Amniotic stem cell (primary cell): Measurements from ENCODE around the gene ALDH1L1.

Source experiments
- DNase-seq: peaks from one replicate; lab custom pipeline; 2025; lab: John Stamatoyannopoulos, UW

ALDH1L1 gene

GRCh38 chr3:126180477-126181397 is at the start of gene ALDH1L1:
TSS of gene ALDH1L1 (minus strand) at chr3:126180586. CDS start at chr3:126160979, 19,607 bp downstream.
- no peak for DNase-seq

DNA sequence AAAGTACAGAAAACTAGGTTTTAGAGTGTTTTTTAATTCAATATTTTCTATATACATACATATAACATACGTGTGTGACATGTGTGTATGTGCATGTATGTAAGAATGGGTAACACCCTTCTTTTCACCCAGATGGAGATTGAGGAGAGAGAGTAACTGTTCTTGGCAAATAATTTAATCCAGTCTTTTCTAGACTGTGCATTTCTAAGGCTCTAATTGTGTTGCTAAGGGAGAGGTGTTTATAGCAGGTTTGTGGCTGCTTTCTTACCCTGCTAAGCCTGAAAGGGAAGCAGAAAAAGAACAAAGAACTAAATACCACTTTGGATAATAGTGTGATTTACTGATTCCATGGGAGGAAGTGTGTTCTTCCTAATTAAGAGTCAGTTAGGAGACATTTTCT is 46.0 kb upstream of the ALDH1L1 start:
- no peak for DNase-seq

- peak; percentile 27 for DNase-seq
Observed at GRCh38 chr3:126216416-126216815, 36.0 kb upstream of the ALDH1L1 start.

DNA sequence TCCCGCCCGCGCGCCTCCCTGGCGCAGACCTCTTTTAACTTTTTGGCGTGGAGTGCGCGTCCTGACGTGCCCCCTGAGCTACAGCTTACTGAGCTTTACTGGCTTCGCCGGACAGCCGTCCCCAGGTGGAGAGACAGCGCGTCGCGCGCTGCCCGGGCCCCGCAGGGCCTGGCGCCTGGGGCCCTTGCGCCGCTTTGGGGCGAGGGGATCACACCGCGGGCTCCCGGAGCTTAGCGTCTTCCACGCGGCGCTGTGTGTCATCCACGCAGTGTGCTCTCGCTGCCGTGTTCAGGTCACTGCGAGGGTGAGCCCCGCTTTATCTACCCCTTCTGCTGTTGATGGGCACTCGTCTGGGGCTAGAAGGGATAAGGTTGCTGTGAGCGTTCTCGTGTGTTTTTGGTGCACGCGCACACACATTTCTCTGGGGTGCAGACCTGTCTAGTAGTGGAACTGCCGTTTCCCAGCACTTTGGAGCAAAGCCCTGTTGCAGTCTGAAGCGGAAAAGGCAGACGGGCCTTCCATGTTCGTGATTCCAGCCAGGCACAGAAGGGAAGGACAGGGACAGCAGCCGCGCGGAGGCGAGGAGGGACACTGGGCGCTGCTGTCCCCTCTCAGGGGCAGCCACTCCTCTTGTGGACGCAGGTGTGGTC is 33.1 kb upstream of the ALDH1L1 start:
- DNase-seq: no peak

DNA sequence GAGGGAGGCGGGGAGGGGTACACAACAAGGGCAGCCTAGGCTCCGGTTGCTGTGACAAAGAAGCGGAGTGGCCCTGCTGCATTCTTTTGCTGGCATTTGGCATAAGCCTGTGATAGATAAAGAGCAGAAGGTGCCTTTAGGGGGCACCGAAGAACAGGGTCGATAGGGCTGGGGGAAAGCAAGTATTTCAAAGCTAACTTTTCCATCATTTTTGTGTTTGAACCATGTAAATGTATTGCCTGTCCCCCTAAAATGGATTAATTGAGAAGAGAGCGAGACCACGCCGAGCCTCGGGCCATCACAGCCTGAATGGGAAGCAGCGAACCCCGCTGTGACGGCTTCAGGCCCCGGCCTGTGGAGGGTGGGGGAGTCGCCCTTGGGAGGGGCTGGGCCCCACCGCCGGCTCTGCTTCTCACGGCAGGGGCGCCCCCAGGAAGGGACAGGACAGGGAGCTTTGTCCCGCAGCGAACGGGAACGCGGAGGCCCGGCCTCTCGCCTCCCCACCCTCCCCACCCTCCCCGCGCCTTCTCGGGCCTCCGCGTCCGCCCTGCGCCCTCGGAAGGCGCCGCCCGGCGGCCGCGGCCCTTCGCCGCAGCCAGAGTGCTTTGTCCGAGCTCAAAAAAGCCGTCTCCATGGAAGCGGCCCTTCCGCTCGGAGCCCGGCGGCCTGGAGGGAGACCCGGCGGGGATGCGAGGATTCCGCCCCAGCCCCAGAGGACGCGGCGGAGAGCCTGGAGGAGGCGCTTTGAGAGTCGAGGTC is 32.4 kb upstream of the ALDH1L1 start:
- DNase-seq: no peak

- no peak for DNase-seq
Observed at GRCh38 chr3:126212250-126212619, 31.8 kb upstream of the ALDH1L1 start.

- DNase-seq: no peak
Observed at GRCh38 chr3:126211569-126211968, 31.2 kb upstream of the ALDH1L1 start.

- DNase-seq: no peak
Observed at GRCh38 chr3:126210606-126211005, 30.2 kb upstream of the ALDH1L1 start.

DNA sequence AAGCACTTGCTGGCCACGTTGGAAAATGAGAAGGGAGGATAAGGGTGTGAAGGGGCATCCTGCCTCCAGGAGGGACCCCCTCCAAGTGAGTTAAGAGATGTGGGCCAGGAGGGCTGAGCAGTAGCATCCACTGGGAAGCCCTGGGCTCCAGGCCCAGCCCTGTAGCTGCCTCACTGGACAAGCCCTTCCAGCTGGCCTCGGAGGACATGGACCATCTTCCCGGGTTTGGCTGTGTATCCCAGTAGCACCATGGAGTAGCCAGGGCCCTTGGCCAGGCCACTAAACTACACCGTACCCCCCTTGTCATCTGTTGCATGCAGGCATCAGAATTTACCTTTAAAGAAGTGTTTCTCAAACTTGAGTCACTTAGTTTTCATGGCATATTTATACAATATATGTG is 29.4 kb upstream of the ALDH1L1 start:
- DNase-seq: no peak

GRCh38 chr3:126208606-126209256 is 28.3 kb upstream of the ALDH1L1 start:
- DNase-seq: peak; percentile 57

DNA sequence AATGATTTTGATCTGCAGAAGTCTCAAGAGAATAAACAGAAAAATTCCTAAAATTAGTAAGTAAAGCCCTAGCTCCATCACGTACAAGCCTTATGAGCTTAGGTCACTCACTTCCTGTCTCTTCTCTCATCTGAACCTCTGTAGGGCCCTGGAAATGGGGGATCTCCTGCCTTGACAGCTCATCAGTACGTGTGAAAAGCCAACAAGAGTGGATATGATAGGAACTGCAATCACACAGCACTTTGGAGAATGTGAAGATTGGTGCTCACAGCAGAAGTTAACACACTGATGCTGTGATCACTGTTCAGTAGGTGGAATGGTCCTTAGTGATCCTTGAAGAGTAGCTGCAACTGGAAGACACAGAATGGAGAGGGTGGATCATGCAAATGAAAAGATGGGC is 27.8 kb upstream of the ALDH1L1 start:
- DNase-seq: no peak

- no peak for DNase-seq
Observed at GRCh38 chr3:126207166-126207565, 26.8 kb upstream of the ALDH1L1 start.

DNA sequence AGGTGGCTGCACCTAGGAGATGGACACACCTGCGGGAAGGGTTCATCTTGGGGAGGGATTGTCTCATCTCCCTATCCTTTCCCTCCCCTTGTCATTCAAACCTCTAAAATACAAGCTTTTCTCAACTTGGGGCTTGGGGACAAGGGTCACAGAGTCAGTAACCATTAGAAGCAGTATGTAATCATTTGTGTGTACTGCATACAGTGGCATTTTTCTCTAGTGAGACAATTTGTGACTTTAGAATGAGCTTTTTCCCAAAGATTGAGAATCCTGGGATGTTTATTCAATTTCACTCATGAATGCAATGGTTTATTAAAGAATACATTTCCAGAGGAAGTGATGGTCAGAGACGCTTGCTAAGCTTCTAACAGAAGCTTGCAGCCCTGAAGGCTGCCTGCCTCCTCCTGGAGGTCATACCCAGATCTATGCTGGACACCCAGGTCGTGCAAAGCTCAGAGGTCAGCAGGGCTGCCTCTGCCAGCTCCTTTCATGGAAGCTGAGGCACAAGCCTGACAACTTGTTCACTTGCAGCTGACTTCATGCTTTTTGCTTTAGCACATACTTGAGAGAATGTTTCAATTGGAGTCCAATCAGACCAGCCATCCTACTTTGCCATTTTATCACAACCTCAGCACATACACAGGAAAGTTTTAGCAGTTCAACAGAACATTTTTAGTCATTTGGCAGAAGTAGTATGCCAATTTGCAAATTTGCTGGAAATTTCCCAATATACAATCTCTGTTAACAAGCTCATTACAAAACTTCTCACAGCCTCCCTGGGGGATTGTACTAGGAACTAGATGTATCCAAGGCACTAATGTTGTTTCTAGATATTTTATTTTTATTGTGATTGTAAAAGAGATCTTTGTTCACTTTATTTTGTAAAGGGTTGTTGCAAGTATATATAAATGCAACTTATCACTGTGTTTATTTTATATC is 25.6 kb upstream of the ALDH1L1 start:
- no peak for DNase-seq

DNA sequence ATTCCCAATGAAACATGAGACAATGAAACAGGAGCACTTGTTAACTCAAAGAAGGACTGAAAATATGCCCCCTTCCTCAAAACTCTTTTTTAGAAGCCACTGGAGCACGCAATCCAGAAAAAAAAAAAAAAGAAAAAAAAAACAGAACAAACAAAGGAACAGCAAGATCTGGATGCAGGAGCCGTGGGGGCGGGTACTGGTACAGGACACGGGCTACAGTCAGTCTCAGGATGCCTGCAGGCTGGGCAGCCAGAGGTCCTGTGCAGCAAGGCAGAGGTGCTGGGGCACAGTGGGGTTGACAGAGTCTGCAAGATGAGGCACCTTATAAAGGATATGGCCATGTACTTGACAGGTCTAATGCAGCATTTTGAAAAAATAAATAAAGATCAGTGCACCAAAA is 22.3 kb upstream of the ALDH1L1 start:
- DNase-seq: no peak

DNA sequence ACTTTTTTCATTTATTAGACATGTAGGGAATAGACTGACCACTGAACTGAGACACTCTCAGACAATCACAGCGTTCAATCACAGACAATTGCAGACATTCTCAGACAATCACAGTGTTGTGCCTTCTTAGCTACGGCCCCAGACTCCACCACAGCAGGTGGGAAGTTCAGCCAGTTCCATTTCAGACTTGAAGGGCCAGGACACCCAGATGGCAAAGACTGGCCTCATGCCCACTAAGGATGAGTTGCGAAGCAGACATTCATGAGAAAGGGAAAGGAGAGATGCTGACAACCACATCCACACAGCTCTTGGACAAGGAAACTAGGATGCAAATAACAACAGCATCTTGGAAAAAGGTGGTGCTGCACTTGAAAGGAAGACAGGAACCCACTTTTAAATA is 21.9 kb upstream of the ALDH1L1 start:
- no peak for DNase-seq

DNA sequence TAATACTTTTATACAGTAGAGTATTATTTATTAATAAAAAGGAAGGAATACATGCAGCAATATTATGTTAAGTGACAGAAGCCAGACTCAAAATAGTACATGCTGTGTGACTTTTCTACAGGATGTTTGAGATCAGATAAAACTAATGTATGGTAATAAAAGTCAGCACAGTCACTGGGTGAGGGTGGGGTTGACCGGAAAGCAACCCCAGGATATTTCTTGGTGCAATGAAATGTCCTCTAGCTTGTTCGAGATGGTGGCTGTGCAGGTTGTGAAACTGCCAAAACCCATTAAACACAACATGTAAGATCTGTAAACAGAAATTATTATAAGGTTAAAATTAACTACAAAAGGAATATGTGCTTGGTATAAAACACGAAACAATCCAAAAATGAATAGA is 20.8 kb upstream of the ALDH1L1 start:
- no peak for DNase-seq

DNA sequence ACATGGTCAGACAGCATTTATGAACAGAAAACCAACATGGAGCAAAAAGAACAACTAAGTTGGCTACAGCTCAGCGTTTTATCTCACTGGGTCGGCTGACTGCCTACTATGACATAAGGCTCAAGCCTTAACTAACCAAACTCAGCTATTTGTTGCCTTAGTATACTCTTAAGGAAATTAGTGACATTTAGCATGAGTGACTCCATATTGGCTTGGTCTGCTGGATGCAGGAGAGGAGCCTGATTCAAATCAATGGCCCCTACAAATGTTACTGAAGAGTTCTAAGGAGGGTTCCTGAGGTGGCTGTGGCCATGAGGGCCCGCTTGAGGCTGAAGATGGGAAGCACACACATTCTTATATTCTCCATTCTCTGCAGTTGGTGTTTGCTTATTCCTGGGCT is 20.1 kb upstream of the ALDH1L1 start:
- DNase-seq: no peak

GRCh38 chr3:126199256-126199655 is 18.9 kb upstream of the ALDH1L1 start:
- no peak for DNase-seq

- DNase-seq: no peak
Observed at GRCh38 chr3:126197854-126198584, 17.6 kb upstream of the ALDH1L1 start.

- no peak for DNase-seq
Observed at GRCh38 chr3:126197343-126197742, 17.0 kb upstream of the ALDH1L1 start.
